ENCODE results near the gene PPARGC1A.

- TF ChIP-seq POLR2AphosphoS5 (IDR thresholded peaks at IDR 0.05) (no peak), CTCF (IDR thresholded peaks at IDR 0.05) (no peak), POLR2A (IDR thresholded peaks at IDR 0.05) (no peak)
Observed at GRCh38 chr4:23851464-23851863, 38.4 kb downstream of the PPARGC1A start.
